CD4-positive, alpha-beta T cell treated with Interleukin-17A for 1 hour (primary cell): Measurements from ENCODE around the gene GPR132.

Source experiments
- DNase-seq: peaks from one replicate; pipeline ENCODE4 v3.0.0-alpha.2; 2020

Gene GPR132

DNA sequence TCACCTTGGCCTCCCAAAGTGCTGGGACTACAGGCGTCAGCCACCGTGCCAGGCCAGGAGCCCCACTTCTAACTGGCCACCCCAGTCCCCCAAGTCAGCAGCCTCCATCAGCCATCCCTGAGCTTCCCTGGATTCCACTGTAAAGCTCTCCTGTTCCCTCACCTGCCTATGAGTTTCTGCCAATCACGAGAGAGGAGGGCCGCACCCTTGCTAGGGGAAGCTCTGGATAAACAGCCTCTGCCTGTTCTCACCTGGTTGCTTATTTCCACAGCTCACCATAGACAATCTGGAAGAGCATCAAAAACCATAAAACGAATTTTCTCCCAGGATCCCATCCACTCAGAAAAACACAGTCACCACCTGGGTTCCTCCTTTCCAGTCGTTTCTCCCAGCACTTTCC lies 49.3 kb downstream of the GPR132 start:
- DNase-seq: no peak

DNA sequence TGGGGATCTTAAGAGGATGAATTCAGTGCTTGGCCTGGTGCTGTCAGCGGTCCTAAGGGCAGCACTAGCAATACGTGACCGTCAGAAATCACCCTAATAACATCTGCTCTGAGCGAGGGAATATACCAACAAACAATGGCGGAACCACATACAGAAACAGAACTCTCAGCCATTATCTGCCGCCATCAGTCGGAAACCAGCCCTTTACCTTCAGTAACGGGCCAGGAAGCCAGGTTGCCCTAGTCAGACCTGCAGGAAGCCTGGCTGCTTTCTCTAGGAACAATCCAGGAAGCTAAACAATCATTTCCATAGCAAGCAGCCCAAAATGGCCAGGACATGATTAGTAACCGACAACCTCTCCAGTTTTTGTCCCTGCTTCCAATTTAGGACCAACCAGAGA lies 50.0 kb downstream of the GPR132 start:
- DNase-seq: peak; percentile 40

DNA sequence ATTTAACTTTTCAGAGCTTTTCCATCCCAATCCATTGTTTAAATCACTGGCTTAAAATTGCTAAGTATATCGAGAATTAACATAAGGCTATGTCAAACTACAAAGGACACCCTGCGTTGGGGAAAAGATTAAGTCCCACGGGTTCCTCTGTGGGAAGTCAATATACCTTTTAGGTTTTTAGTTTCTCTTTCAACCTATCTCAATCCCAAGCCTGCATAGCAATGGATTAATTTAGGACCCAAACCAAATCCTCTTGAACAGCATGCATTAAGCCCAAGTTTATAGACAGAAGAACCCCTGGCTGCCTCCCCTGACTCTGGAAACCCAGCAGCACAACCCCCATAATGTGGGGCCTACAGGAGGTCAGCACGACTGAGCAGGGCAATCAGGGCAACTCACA lies 50.6 kb downstream of the GPR132 start:
- no peak for DNase-seq

DNA sequence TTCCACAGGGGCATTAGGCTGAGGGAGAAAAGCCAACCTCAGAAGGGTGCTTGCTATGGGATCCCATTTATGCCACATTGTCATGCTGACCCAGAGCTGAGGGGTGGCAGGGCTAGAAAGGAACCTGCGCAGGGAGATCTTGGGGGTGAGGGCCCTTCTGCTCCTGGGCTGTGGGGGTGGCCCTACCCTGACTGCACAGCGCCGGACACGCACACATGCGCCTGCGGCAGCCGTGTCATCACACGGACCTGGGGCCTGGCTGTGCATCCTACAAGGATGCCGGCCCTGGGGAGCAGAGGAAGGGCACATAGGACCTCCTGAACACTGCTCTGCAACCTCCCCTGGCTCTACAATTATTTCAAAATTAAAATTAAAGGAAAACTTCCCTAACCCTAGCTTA lies 51.2 kb downstream of the GPR132 start:
- DNase-seq: no peak

DNA sequence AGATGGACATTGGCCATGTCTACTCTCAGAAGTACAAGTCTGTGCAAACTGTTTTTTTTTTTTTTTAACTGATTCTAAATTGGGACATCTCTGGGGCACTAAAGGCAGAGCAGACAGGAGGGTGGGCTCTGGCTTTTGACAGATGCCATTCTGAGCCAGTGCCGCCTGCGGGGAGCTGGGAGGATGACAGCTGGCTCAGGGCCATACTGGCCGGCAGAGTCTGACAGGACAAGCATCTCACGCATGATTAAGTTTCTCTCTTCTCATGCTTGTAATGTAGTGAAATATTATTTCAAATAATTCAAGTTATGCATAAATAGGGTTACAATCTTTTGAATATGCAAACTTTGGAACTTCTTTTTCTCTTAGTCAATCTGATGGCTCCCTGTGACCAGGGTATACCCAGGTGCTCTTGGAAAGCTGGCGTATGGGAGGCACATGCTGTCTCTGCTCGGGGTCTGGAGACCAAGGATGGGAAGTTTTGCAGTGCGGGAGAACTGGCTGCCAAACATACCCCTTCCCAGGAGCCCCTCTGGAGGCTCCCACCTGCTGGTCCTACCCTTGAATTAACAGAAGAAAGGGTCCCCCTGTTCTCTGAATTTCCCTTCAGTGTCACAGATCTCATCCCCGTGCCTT lies 52.0 kb downstream of the GPR132 start:
- DNase-seq: no peak

DNA sequence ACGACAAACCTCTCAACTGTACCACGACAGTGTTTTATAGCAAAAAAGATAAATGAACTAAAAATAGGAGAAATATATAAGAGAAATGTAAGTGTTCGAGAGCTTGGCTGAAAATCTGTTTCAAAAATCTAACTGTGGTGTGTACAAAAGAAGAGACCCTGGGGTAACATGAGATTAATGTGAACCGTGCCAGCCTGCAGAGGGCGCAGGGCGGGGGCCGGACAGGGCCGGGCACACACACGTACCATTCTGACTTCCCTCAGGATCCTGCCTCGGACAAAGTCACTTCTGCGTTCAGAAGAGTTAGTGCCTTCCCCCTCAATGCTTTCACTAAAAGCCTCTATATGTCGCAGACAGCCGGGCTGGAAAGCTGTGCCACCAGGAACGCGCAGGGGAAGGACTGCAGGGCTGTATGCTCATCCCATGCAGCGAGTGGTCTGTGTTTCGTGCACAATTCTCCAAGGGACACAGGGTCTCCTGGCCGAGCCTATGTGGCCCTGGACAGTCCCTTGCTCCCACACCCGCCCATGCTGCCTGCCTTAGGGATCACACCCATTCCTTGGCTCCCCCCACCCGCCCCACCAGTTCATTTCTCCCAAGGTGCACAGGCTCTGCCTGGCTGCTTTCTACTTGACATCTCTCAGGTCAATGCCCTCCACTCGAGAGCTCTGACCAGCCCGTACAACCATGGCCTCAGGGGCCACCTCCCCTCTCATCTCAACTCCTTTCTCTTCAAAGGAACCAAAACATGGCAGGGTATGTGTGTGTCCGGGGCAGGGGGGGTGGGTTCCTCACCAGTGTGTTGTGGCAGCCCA lies 52.9 kb downstream of the GPR132 start:
- no peak for DNase-seq

DNA sequence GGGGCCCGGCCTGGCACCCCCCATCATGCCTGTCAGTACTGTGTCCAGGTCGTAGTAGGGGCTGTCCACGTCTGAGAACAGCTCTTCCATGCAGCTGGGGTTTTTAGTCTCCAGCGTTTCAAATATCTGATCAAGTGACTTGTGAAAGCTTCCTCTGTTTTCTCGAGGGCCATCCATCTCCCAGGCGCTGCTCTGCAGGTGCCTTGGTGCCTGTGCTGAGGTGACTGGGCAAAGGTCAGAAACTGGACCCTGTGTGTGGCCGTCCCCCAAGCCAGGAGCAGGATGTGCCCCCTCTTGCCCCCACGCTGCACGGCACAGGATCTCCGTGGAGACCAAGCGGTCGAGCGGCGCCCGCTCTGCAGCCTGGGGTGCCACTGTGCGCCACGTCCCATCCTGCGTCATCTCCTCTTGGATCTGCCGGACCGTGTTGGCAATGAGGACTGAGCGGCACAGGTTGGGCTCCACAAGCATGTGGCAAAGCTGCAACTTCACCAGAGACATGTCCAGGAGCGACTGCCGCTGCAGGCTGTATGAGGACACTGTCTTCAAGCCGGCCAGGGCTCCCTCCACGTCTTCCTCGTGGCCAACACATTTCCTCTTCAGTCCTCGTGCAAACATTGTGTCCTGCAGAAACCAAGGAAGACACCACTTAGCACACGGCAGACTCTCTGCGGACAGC lies 53.8 kb downstream of the GPR132 start:
- no peak for DNase-seq

DNA sequence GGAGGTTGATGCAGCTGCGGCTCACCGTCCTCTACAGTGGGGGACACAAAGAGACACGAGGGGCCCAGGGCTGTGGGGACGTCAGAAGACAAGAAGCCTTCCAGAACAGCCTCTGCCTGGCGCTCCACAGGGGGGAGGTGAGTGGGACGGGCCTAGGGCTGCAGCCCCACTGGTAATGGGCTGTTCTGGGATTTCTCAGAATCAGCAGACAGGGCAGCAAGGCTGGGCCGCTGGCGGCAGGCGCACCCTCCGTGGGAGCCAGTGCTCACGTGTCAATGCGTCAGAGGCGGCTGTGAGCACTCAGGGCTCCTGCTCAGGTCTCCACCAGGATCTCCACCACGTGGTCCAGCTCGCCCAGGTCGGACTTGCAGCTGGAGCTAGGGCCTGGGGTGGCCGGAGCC lies 54.3 kb downstream of the GPR132 start:
- DNase-seq: no peak

DNA sequence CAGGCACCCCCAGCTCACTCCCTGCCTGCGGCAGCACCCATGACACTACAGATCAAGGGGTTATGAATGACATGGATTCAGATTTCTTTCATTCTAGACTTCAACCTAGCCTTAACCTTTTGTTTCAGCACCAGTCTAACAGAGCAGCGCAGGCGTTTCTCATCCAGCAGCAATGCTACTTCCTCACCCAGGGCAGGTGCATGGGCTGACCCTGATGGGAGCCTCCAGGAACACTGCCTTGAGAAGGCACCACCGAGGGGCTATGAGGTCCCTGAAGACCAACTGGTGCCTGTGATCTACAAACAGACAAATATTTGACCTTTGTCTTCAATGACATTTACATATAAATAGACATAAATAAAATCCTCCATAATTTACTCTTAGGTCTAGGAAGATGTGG lies 55.1 kb downstream of the GPR132 start:
- no peak for DNase-seq

DNA sequence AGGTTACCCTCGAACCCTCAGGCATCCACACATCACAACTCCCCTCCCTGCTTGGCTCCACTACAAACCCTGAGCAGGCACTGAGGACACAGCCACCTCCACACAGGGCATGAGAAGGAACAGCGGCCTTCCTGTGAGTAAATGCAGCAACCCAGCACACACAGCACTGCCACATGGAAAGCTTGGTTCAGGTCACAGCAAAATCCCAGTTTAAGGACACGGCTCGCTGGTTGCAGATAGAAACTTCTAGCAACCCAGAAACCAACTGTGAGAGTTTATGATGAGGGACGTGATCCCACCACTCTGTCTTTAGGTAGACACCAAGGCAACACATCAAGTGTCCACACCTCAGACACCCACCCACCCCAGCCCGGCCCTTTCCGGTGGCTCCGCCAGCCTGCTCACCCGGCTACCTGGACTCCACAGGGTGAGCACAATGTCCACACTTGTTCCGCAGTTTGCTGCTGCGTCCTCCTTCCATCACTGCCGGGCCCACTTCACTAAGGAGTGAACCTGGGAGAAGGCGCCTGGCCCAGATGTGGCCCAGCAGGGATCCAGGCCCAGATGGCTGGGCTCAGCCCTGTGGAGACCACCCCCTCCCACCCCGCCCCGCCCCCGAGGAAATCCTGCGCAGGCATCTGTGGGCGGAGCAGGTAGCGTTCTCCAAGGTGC lies 57.5 kb downstream of the GPR132 start:
- DNase-seq: no peak

DNA sequence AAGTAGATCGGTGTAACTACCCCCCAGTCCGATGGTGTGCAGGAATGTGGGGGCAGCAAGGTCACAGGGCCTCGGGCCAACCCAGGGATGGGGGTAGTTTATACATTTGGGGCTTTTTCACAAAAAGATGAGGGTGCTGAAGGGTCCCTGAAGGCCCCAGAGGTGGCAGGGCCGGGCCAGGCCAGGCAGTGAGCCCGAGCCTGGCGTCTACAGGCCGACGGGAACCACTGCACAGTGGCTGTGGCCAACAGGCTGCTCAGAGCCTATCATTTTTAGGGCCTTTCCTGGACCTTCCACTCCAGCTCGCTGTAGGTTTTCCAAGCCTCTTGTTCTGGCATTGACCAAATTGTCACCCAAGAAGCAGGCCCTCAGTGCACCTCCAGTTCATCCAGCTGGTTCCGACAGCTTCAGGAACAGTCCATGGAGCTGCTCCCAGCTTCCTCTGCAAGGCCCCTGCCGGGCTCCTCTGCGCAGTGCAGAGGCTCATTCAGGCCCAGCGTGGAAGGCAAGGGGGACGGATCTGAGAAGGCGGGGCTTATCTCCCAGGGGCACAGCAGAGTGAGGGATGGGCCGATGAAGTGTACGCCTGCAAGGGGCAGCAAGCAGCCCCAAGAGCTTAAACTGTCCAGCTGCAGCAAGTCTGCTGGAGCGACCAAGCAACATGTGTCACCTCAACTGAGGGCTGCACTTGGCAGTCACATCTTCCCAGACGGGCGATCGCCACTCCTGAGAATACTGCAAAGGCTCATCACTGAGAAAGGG lies 58.2 kb downstream of the GPR132 start:
- no peak for DNase-seq

DNA sequence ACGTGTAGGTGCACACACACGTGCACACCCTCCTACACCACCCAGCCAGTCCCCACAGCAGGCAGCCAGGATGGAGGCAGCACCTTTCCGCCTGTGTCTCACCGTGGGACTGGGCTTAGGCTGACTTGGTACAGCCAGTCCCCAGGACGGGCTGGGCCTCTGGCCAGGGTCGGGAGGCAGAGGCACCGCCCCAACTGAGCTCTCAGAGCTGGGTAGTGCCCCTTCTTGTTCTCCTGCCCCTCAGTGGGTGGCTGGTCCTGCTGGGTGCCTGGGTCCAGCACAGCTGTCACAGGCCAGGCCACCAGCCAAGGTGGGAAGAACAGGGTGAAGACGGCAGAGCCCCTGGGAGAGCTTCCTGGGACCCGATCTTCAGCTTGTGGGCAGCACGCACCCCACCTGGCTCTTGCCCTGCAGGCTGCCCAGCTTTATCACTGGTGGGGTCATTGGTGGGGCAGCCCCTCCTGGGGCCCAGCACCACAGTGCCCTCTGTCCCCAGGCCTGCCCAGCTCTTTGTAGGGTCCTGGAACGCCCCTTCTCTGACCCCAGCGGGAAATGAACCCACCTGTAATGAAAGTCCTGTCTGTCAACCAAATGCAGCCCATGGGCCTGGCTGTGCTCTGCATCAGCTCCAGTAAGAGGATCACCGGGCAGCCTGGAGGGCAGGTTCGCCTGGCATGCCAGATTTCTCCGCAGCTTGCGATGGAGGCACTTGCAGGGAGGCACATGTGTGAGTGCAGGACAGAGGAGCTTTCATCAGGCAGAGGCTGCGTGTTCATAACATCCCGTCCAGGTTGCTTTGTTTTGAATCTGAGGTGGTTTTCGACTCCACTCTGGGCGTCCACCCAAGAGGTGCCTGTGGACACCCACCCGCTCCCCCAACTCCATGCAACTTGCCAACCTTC lies 59.0 kb downstream of the GPR132 start:
- DNase-seq: no peak

DNA sequence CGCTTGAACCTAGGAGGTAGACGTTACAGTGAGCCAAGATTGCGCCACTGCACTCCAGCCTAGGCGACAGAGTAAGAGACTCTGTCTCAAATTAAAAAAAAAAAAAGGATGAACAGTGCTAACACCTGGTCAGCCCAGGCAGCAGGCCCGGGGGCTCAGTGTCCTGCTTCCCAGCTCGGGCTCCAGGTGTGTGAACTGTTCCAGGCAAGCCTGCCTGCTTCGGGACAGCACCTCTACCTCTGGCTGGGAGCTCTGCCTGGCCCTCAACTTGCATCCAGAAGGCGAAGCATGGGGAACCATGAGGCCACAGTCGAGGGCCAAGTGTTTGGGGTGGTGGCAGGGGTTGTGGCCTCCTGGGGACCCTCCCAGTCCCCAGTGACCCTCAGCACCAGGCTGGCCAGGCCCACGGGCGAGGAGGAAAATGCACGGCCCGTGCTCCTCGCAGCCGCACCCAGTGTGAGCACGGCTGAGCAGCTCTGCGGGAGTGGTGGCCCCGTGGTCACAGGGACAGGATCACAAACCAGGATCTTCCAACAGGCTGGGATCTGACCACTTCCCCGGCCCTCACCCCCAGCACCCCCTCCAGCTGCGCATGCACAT lies 59.8 kb downstream of the GPR132 start:
- DNase-seq: no peak
